CD4-positive, alpha-beta T cell treated with Interleukin-15 for 1 hour (primary cell): Measurements from ENCODE around the gene HACD2.
"Not testable (repeated sequence)": the region's sequence is repeated elsewhere in the genome, so short reads cannot be mapped to it uniquely, and the experiment has no call there.

ENCODE experiments used
- DNase-seq: peaks from one replicate; pipeline ENCODE4 v3.0.0-alpha.2; 2020

The HACD2 gene, protein sequence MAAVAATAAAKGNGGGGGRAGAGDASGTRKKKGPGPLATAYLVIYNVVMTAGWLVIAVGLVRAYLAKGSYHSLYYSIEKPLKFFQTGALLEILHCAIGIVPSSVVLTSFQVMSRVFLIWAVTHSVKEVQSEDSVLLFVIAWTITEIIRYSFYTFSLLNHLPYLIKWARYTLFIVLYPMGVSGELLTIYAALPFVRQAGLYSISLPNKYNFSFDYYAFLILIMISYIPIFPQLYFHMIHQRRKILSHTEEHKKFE

DNA sequence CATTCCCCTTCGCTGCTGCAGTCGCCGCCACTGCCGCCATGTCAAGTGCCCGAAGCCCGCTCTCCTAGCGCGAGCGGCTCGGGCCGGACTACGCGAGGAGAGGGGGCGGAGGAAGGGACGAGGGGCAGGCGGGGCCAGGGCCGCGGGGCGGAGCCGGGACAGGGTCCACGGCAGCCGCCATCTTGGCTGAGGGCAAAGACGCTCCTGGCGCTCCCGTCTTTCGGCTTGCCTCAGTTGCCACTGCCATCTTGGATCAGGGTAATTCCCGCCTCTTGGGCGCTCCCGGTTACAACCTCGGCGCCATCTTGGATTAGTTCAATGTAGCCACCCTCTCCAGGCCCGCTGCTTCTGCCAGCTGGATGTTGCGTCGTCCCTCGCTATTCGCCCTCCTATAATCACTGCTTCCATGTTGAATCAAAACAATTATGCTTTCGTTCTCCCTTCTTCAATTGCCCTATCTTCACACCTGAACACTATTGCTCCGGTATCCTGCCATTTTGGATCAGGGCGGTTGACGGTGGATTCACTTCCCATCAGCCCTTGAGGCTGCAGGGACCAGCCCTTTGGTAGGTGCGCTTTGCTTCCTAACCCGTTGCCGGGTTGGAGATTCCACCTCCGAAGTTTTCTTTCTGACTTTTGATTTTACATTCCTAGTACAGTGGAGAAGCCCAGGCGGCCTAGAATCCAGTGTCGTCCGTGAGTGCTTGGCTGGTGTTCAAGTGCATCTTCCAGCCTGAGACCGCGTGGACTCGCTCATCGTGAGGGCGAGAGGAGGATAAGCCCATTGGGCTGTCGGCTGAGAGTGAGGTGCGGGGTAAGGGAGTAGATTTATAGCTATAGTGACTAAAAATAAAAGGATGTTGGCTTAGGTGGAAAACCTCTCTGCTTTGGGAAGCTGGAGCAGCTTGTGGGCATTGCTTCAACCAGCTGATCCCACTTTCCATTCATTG, at the start of gene HACD2:
TSS of gene HACD2 (minus strand) at position 66 of the 950 bp plus-strand sequence. CDS start at position 40, 26 bp downstream.
- peak; percentile 95 for DNase-seq

DNA sequence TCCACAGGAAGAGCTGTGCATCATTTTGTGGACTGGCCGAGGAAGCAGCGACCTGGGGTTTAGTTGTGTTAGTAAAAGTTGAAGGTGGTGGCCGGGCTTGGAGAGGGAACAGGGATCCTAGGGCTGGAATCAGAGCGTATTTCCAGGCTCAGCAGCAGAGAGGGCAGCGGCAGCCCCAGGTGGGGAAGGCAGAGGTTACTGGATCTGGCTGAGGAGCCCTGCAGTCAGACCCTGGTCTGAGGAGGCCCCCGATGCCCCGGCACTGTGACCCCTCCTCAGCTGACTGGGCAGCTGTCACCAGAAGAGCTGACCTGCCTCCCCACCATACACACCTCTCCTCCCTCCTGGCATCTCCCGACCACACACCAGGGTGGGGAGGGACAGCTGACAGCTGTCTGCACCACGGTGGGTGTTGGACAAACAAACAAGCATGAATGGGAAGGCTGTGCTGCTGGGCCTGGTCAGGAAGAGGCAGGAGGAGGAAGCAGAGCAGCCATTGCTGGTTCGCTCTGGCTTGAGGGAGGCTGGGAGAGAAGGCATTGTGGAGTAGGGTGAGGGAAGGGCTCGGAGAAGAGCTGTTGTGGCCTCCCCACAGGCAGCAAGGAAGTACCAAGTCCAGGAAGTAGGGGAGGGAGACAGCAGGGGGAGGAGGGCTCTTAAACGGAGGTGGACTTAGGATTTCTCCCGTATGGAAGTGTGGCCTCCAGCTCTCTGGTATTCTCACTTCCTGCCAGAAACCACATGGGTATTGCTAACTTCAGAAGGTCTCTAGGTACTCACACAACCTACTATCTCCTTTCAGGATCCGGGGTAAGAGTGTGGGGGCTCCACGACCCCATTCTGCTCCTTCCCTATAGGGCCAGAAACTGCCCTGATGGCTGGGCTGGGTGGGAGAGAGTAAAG, 49.5 kb upstream of the HACD2 start:
- DNase-seq, result no peak

DNA sequence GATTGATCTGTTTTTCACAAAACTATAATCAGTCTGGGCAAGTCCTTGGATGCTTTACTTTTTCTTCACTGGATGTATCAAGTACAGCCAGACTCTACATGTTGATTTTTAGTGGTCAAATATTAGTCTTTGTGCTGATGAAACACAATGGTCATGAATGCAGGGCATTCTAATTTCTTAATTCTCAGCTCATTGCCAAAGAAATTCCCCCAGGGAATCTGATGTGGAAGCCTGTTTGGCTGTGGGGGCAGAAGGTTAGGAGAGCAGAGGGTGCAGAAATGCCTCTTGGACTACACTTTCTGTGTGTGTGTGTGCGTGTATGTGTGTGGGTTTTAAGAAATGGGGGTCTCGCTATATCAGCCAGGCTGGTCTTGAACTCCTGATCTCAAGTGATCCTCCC, 48.7 kb upstream of the HACD2 start:
- DNase-seq, result no peak

DNA sequence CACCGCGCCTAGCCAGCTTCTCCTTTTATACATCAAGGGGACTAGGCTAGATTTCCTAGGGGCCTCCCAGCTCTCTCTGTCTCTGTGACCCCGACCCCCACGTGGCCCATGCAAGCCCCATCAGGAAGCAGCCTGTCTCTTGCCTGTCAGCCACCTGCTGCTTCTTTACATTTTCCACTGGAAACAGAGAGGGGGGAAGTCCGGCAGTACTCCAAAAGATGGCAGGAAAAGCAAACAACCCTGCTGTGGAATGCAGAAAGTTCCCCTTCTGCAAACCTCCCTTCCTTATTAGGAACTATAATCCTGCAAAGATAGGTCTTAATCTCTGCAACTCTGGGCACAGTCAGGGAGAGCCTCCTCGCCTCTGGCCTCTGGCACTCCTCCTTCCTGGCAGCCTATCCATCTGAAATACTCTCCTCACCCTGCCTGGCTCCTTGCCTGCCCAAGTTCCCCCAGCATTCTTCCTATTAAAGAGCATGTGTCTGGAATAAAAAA, 47.4 kb upstream of the HACD2 start:
- no peak for DNase-seq

DNA sequence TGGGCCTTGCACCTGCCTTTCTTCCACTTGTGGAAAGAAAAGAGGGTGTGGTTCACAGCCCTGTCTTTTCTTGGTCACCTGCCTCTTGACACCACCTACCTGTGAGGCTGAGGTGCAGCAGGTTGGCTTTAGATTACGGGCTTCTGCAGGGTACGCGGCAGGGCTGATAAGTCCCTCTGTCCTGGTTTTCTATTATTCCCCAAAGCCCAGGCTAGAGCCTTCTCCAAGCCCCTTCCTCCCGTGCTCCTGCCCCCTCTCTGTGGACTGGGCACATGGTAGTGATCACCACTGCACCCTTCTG, 44.8 kb upstream of the HACD2 start:
- no peak for DNase-seq

DNA sequence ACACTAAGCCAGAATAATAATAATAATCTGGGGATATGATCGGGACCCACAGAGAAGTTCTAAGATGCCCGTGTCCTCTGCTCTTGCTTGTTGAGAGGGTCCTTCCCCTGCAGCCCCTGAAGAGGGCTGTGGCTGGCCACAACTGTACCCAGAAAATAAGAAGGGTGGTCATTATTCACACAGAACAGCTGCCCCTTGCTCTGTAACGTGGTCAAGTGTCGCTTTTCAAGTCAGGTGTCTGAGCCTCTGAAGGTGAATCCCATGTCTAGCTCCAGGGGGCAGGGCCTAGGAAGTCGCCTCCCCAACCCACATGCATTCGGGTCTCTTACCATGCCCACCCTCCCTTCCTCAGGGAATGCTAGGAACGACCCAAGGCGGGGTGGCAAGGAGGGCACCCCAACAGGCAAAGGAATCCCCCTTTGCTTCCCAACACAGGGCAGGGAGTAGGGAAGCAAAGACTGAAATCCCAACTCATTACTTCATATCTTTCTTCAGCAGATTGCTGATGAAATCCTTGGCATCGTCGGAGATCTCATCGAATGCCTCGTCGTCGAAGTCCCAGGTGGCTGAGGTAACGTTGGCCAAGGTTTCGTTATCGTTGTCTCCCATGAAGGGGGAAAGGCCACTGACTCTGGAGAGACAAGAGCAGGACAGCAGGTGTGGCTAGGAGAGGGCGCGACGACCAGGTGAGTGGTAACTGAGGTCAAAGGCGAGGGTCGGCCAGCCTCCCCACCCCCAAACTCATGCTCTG, 44.3 kb upstream of the HACD2 start:
- no peak for DNase-seq

DNA sequence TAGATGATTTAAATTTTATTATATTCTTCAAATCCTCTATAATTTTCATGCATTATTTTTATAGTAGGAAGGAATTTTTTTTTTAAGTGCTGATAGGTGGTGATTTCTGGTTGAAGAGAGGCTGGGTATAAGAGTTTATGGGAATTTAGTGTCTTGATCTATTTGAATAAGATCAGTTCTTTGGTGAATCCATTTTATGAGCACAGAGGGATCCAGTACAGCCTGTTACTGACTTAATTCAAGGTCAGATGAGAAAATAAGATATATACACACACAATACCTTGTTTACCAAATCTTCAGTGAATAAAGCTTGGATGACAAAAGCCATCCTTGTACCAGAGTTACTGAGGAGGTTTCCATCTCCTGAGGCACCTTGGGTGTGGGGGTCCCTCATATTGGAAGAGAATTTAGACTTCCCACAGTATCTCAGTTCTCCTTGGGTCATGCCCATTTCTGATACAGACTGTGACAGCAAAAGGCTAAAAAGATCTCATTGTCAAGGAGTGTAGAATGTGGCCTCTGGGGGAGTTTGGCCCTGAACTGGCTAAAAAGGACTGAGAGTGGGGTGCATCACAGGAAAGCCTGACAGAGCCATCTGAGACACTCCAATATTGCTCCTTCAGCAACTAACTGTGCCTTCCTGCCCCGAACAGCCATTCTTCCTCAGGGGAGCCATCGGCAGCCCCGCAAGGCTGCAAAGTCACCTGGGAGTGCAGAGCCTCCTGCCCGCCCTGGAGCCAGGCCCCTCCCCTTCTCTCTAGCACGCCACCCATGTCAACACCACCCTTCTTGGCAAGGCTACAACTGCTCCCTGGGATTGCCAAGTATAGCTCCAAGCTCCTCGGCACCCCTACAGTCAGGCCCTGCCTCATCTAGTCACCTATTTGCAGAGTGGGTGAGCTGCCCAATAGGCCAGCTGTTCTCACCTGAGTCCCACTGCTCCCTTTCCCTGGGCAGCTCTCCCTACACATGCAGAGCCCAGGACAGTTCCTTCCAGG, 43.1 kb upstream of the HACD2 start:
- no peak for DNase-seq

DNA sequence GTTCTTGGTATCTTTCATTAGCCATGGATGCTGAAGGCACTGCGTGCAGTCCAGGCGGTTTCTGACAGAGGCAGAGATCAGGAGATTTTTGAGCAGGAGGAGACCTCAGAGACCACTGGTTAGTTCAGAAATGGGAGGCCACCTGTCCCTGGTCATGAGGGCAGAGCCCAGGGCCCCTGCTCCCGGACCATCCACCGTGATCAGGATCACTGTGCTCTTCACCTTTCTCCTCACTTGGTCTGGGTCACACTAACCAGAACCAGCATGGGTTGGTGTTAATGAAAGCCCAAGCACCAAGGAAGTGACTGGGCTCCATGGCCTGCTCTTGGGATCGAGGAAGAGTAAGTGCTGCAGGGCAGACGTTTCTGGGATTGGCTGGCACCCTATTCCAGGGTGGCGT, 42.0 kb upstream of the HACD2 start:
- DNase-seq, result no peak

DNA sequence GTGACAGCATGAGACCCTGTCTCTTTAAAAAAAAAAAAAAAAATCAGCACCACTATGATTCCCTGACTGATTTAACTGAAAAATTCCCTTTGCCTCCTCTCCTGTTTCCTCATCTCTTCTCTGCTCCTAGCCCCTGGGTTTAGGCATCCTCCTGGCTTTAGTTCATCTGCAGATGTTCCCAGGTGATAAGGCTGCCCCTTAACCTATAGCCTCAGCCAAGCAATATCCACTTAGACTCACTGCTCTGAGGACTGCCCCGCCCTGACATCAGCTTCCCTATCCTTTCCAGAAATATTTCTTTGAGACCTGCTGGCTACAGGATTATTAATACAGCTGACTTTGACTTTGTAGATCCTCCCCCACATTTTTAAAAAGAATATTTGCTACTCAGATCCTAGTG, 39.4 kb upstream of the HACD2 start:
- DNase-seq, result no peak

DNA sequence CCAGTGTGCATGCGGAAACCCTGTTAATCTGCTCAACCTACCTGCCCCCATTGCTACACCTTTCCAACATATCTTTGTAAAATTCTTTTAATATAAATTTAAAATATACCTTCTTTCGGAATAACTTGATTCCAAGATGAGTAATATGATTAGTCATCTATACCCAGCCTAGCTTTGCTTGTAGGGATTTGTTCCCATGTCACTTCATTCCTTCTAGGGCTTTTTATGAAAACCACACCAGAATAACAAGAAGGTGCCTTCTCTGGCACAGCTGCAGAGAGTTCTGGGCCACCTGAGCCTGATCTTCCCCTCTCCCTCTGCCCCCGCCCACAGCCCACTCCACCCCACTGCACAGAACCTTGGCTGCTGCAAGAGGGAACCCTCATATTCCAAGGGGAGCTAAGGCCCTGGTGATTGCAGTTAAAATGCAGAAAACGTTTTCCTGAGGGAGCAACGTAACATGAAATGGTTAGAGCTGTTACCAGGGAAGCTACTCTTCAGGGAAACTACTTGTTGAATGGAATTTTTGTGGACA, 38.6 kb upstream of the HACD2 start:
- no peak for DNase-seq

DNA sequence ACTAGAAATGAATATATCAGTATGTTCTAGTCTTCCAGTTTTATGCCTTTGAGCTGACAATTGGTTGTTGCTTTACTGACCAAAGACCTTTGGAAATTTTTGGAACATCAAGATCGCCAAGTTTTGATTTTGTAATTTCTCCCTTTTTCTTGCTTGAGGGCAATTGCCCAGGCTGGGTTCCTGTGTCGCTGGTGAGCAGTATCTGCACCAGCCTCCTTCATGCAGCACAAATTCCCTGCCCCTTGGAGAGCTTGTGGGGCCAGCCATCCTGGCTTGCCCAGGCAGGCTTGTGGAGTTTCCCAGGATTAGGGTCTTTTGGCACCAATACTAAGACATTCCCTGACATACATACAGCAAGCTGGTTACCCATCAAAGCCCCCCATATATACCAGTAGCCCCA, 37.9 kb upstream of the HACD2 start:
- DNase-seq, result no peak

DNA sequence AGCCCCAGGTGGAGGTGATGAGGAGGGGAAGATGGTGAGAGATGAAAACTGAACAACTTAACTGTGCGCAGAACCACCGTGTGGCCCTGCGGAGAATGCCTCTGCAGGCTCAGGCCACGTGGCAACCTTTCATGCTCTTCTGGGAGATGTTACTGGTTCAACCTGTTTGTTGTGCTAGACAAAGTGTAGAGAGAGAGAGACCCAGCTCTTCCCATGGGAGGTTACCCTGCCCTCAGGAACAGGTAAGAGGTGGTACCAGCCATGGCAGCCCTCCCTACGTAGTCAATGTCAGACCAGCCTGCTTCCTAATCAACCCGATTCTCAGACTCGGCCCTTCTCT, 37.0 kb upstream of the HACD2 start:
- DNase-seq, result no peak

DNA sequence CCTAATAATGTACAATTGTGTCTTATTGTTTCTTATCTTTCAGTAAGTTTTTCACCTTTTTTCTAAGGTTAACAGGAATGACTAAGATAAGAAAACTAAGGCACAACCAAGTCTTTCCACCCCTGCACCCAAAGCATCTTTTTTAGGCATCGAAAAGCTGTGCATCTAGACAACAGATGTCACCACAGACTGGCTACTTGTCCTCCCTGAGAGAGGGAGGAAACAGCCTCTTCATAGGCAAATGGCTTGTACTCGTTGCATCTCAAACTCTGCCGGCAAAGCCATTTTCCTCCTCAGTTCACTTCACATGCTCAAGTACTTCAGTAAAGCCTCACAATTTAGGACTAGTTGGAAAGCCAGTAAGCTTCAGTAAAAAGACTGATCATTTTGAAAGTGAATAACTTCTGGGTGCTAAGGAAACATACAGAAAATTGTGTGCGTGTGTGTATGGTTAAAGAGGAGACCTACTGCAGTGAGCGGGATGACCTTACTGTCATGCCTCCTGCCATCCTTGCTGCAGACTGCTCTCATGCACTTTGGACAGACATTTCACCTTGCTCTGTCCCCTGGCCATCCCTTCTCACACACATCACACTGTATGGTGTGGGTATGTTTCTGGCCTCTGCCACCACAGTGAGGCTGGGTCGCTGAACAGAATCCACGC, 36.5 kb upstream of the HACD2 start:
- no peak for DNase-seq

DNA sequence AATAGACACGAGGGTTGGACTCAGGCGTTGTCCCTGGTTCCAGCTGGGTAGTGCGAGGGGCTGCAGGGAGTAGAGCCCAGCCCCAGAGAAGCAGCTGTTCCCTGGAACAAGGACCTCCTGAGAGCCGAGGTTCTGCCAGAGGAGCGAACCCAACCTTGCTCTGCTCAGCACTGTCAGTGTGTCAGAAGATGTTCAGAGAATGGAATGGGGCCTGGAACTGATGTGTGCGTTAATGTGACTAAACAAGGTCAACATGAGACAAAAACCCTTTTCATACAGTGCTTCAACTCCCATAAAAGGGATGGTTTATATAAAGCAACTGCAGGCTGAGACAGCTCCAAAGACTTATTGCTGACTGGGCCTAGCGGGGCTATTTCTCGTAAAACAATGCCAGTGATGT, 35.5 kb upstream of the HACD2 start:
- DNase-seq, result no peak

DNA sequence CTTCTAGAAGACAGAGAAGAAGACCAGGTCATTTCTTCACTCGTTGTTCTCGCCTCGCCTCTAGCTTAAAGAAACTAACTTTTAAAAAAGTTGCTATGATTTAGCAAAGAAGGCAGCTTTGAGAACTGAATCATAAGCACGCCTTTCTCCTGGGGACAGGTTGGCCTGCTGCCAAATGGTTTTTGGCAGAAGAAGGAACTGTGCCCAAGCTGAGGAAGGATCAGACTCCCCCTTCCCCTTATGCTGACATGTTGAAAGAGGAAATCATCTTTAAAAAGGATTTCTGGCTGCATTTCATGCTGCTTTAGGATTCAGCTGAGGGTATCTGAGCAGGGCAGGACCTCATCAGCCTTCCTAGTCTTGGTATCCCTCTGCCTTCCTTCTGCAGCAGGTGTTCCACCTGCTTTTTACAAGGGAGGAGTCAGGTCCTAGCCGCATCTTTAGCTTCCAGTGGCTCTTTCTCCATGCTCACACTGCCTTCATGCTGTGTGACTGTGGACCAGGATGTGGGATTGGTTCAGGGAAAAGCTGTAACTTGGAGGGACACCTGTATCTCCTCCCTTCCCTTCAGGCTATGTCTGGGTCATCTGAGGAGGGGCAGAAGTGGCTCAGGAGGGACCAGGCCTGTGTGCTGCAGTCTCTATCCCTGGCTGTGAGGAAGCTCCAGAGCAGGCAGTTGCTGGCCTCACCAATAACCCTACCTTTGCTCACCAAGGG, 34.1 kb upstream of the HACD2 start:
- DNase-seq, result peak; percentile 62

DNA sequence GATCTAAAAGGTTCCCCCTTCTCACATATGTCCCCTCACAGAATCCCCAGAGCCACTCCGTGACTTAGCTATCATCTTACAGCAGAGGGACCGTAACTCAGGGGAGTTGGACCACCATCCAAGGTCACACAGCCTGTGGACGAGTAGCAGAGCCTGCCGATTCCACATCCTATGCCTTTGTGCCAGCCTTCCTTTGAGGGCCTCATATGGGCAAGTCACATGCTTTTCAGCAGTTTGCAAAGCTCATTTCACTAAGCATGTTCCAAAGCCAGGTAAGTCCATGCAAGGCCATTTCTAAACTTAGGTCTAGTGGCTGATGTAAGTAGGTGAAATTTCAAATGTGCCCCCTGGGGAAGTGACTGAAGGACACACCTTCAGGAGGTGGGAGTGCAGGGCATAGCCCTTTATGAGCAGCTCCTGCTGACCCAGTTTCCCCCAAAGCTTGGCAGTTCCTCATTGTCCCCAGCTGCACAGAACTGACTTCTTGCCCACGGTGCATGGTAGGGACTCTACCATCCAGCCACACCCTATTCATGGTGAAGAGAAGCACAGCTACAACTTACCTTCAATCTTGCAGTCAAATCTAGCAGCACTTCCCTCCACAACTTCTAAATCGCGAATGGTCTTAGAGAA, 33.3 kb upstream of the HACD2 start:
- no peak for DNase-seq

DNA sequence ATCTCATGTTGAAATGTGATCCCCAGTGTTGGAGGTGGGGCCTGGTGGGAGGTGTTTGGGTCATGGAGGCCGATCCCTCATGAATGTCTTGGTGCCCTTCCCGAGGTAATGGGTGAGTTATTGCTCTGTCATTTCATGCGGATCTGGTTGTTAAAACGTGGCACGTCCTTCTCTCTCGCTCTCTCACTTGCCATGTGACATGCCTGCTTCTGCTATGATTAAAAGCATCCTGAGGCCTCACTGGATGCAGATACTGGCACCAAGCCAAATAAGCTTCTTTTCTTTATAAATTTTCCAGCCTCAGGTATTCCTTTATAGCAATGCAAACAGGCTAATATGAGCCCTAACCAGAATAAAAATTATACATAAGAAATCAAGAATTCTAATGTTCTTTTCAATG, 31.7 kb upstream of the HACD2 start:
- no peak for DNase-seq

DNA sequence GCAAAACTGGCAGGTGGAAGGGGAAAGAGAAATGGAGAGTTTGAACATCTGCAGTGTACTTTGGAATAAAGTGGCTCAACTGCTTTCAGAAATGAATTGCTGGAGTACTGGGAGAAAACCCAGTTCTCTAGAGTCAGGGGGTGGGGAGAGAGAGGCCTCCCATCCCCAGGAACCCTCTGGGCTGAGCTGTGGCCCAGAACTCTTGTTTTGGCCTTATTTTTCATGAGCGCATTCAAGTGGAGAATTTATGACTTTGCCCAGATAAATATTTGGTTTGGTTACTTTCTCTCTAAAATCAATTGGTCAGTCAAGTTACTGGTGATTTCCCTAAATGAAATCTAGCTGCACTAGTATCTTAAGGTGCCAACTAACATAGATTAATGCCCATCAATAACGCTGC, 28.7 kb upstream of the HACD2 start:
- DNase-seq, result no peak

DNA sequence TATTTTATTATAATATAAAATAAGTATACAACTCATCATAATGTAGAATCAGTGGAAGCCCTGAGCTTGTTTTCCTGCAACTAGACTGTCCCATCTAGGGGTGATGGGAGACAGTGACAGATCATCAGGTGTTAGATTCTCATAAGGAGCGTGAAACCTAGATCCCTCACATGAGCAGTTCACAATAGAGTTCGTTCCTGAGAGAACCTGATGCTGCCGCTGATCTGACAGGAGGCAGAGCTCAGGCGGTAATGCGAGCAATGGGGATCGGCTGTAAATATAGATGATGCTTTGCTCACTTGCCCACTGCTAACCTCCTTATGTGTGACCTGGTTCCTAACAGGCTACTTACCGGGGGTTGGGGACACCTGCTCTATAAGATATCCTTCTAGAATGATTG, 26.8 kb upstream of the HACD2 start:
- not testable (repeated sequence) for DNase-seq
